Inflammatory macrophage treated with lipopolysaccharide for 4 hours (primary cell): ENCODE results near the gene TAF1.
"Not testable (repeated sequence)": the region's sequence is repeated elsewhere in the genome, so short reads cannot be mapped to it uniquely, and the experiment has no call there.

Experiments
- DNase-seq: peaks from one replicate; pipeline ENCODE4 v3.0.0-alpha.2; 2020

Gene TAF1

DNA sequence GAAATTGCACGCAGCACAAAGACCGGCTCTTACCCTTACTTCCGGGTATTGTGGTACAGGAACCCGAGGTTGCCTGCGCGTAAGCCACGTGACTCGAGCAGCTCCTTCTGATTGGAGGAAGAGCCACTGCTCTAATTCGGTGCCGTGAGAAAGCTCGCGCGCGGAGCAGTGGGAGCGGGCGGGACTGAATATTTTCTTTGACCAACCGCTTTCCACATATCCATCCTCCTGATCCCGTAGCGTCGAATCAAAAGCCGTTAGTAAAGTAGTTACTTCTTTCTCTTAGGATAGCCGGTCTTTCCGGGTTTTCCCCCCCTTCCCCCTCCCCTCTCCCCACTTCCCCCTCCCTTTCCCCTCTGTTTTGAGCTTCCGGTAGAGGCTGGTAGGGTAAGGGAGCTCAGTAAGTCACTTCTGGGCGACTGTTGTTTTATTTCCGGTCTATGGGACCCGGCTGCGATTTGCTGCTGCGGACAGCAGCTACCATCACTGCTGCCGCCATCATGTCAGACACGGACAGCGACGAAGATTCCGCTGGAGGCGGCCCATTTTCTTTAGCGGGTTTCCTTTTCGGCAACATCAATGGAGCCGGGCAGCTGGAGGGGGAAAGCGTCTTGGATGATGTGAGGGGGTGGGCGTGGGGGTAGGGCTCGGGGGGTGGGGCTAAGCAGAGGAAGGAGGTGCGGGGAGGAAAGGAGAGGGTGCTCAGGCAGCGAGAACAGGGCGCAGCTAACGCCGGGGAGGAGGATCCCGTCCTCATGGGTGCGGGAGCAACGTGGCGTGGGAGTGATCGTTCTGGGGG, at the start of gene TAF1:
Gene TAF1, plus strand, starts transcription at position 483 of the 799 bp plus-strand sequence. Its CDS starts 18 bp downstream, at position 501.
- peak; percentile 96 for DNase-seq

- not testable (repeated sequence) for DNase-seq
Measured at GRCh38 chrX:71316959-71317358, 49.2 kb upstream of the TAF1 start.

DNA sequence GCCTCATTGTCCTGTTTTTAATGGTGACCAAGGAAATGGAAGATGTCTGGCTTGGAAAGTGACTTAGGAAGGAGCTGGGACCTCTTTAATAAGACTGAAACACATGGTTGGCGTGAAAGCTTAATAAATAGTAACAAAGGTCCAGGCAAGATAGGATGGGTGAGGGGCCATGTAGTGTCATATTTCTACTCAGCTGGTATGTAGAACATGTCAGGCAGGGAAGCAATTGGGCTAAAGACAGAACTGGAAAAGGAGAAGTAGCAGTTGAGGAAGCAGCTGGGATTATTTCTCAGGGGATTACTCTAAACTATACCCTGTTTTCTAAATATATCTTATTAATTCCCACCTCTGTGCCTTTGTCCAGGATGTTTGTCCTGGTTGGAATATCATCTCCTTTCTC, 46.0 kb upstream of the TAF1 start:
- DNase-seq = no peak

DNA sequence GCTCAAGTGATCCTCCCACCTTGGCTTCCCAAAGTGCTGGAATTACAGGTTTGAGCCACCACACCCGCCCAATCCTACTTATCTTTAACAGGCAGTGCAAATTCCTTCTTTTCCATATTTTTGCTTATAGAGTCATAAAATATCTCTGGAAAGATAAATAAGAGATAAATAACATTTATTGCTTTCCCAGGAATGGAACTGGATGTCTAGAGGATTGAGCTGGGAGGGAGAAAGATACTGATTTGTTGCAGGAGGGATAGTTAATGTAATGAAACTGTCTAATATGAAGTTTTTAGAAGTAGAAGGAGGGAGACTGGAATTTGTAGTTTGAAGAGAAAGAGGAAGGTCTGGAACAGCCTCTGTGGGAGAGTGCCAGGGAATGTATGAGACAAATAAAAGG, 44.4 kb upstream of the TAF1 start:
- DNase-seq = no peak

DNA sequence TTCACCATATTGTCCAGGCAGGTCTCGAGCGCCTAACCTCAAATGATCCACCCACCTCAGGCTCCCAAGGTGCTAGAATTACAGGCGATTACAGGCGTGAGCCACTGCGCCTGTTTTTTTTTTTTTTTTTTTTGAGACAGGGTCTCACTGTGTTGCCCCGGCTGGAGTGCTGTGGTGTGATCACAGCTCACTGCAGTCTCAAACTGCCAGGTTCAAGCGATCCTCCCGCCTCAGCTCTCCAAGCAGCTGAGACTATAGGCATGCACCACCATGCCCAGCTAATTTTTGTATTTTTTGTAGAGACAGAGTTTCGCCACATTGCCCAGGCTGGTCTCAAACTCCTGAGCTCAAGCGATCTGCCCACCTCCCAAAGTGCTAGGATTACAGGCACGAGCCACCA, 41.7 kb upstream of the TAF1 start:
- not testable (repeated sequence) for DNase-seq

DNA sequence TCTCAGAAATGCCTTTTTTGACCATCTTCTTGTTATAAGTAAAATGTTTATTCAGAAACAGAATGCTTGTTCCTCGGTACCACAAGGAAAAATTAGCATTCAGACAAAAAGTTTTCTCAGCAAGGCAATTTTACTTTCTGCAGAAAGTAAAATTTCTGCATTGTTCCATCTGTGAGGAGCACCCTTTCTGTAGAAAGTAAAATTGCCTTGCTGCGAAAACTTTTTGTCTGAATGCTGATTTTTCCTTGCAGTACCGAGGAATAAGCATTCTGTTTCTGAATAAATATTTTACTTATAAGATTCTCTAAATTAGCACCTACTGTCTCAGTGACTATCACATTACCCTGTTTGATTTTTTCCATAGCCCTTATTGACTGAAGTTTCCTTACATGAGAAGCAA, 39.8 kb upstream of the TAF1 start:
- no peak for DNase-seq

GRCh38 chrX:71349151-71349665, 16.9 kb upstream of the TAF1 start:
- DNase-seq = not testable (repeated sequence)

DNA sequence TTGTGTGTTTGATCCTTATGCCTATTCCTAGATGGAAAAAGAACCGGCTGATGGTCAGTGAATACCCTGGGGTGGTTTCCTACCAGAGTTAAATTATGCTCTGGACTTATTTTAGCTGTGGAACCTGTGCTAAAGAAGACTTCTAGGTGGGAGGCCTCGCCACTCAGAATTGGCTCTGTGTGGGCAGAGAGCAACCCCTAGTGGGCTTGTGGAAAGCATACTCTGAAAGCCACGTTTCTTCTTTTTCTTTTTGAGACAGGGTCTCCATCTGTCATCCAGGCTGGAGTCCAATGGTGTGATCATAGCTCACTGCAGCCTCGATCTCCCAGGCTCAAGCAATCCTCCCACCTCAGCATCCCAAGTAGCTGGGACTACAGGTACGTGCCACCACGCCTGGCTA, 16.3 kb upstream of the TAF1 start:
- DNase-seq = not testable (repeated sequence)

DNA sequence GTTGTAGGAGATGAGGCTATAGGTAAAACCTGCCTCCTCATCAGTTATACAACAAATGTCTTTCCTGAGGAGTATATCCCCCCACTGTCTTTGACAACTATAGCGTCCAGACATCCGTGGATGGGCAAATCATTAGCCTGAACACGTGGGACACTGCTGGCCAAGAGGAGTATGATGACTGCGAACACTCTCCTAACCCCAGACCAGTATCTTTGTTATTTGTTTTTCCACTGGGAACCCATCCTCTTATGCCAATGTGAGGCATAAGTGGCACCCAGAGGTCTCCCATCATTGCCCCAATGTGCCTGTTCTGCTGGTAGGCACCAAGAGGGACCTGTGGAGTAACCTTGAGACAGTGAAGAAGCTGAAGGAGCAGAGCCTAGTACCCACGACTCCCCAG, 13.7 kb upstream of the TAF1 start:
- not testable (repeated sequence) for DNase-seq

GRCh38 chrX:71364221-71364620, 1.9 kb upstream of the TAF1 start:
- DNase-seq = no peak

DNA sequence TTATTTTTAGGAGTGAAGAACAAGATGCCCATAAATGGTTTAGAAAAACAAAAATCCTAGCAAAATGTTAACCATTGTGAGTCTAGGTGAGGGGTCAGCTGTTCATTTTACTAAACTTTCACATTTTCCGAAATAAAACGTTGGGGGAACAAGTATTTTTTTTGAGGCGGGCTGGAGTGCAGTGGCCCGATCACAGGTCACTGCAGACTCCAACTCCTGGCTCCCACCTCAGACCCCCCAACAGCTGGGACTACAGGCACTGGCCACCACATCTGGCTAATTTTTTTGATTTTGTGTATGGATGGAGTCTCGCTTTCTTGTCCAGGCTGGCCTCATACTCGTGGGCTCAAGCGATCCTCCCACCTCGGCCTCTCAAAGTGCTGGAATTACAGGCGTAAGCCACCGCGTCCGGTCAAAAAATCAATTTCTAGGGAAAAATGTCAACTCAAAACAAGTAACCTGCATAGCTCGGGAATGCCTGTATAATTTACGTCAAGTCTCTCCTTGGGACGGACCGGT, 742 bp upstream of the TAF1 start:
- no peak for DNase-seq

DNA sequence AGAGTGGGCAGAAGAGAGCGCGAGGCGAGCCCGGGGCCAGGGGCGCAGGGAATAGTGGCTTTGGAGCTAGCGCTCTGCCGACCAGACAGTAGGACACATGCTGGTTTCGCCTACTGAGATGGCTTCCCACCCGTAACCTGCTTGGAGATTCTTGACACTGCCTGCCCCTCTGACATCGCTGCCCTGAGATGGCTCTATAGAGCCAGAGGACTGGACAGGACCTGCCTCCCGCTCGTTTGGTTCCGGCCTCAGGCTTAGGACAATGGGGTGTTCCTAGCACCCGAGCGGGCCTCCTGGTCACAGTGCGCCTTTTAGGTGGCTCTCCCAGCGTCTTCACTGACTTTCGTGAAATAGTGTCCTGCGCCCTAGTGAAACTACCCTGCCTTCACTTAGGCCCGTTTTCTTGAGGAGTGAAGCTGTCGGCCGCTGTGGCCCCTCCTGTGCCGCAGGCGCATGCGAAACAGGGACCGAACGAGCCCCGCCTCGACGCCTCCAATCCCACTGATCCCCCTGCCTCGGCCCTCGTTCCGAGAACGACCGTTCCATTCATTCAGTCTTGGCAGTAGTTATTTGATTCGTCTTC, 608 bp downstream of the TAF1 start:
- peak; percentile 32 for DNase-seq

DNA sequence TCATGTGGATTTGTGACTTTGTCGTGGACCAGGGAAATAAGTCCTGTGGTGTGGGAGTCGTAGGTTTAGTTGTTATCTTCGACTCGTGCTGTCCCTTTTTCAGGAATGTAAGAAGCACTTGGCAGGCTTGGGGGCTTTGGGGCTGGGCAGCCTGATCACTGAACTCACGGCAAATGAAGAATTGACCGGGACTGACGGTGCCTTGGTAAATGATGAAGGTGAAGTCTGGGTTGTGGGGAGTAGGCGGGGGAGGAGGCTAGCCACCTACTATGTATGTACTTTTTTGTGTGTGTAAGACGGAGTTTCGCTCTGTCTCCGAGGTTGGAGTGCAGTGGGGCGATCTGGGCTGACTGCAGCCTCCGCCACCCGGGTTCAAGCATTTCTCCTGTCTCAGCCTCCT, 1.2 kb downstream of the TAF1 start:
- no peak for DNase-seq

GRCh38 chrX:71372388-71372787, 6.2 kb downstream of the TAF1 start:
- DNase-seq = no peak

DNA sequence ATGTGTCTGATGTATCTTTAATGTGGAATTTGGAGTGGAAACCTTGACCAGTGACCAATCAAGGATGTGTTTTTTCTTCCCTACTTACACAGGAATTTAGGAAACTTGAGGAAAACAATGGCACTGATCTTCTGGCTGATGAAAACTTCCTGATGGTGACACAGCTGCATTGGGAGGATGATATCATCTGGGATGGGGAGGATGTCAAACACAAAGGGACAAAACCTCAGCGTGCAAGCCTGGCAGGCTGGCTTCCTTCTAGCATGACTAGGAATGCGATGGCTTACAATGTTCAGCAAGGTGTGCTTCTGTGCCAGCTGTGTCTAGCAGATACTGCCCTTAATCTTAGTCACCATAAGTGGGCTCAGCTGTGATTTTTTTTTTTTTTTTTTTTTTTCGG, 12.6 kb downstream of the TAF1 start:
- DNase-seq = no peak

GRCh38 chrX:71391725-71392124, 25.6 kb downstream of the TAF1 start:
- not testable (repeated sequence) for DNase-seq

DNA sequence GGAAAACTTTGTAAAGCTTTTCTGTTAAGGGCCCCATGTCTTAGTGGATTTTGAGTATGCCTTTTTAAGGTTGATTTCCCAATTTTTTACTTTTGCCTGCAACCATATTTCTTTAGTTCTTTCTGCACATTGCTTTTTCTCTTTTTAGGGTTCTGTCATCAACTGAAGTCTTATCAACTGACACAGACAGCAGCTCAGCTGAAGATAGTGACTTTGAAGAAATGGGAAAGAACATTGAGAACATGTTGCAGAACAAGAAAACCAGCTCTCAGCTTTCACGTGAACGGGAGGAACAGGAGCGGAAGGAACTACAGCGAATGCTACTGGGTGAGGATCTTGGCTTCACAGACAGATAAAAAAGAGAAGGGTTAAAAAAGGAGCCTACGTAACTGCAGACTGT, 27.8 kb downstream of the TAF1 start:
- DNase-seq = no peak

DNA sequence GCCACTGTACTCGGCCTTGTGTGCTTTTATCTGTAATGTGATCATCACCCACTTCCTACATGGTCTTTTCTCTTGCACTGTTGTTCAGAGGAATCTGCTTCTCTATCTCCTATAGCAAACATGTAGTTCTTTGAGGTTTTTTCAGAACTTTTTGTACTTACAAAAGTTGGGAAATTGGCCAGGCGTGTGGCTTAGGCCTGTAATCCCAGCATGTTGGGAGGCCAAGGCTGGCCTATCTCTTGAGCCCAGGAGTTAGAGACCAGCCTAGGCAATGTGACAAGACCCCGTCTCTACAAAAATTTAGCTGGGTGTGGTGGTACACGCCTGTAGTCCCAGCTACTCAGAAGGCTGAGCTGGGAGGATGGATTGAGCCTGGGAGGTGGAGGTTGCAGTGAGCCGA, 30.4 kb downstream of the TAF1 start:
- DNase-seq = no peak

DNA sequence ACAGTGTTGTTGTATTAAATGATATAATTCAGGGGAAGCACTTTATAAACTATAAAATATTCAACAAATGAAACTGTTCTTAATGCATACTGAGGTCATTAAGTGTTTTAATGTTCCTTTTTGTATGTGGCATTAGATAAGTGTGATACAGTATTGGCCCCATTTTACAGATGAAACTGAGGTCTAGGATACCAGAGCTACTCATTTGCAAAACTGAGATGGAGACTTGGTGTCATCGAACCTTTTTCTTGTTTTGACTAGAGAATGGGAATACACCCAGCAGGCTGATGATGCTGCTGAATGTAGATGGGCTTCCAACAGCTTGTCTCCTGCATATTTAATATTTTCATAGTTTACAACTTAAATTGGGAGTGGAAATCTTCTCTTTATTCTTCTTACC, 34.6 kb downstream of the TAF1 start:
- no peak for DNase-seq

DNA sequence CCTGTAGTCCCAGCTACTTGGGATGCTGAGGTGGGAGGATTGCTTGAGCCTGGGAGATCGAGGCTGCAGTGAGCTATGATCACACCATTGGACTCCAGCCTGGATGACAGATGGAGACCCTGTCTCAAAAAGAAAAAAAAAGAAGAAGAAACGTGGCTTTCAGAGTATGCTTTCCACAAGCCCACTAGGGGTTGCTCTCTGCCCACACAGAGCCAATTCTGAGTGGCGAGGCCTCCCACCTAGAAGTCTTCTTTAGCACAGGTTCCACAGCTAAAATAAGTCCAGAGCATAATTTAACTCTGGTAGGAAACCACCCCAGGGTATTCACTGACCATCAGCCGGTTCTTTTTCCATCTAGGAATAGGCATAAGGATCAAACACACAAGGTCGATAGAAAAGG, 50.1 kb downstream of the TAF1 start:
- not testable (repeated sequence) for DNase-seq

DNA sequence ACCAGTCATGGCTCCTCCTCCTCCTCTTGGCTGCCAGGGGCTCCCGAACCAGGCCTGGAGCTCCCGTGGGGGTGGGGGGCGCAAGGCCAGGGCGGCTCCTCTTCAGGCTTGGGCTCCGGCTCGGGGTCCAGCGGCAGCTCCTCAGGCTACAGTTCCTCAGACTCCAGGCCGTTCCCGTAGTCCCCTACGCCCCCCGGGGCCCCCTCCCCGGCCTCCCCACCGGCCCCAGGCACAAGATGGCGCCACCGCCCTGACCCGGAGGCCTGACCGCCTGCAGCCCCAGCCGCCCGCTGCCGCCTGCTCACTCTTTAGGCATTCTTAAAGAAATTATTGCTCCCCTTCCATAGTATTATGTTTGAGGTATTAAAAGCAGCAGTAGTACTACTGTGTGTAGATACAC, 54.5 kb downstream of the TAF1 start:
- no peak for DNase-seq

- no peak for DNase-seq
Measured at GRCh38 chrX:71432733-71433132, 66.6 kb downstream of the TAF1 start.

- no peak for DNase-seq
Measured at GRCh38 chrX:71438750-71439149, 72.6 kb downstream of the TAF1 start.

GRCh38 chrX:71439420-71439819, 73.3 kb downstream of the TAF1 start:
- DNase-seq = no peak
